Stimulated activated memory B cell treated with anti-CD40 and anti-IgM and Interleukin-4, amounts not matched to agents 10 μg/mL and 1 μg/mL and 100 μg/mL, for 72 hours (primary cell): ENCODE data around the gene EEF1B2.
"Not testable (repeated sequence)": the region's sequence is repeated elsewhere in the genome, so short reads cannot be mapped to it uniquely, and the experiment has no call there.

ENCODE experiments used
- ATAC-seq: fragments of 150-1000 bp; cut with Tn5 transposase; 2 replicates; pipeline ENCODE4 v1.10.0; 2021
- H3K27ac Mint-ChIP-seq: one replicate; pipeline ENCODE4 v1.8.0; 2022; ENCODE audit warnings: mild to moderate bottlenecking, mixed read lengths
- H3K27me3 Mint-ChIP-seq: one replicate; pipeline ENCODE4 v1.8.0; 2022; ENCODE audit warnings: mixed read lengths
- H3K36me3 Mint-ChIP-seq: one replicate; pipeline ENCODE4 v1.8.0; 2022; ENCODE audit warnings: mixed read lengths
- H3K4me1 Mint-ChIP-seq: one replicate; pipeline ENCODE4 v1.8.0; 2022; ENCODE audit warnings: mixed read lengths
- H3K4me3 Mint-ChIP-seq: one replicate; pipeline ENCODE4 v1.8.0; 2022; ENCODE audit warnings: mild to moderate bottlenecking, moderate library complexity, mixed read lengths
- H3K9me3 Mint-ChIP-seq: one replicate; pipeline ENCODE4 v1.8.0; 2022; ENCODE audit warnings: mixed read lengths

The EEF1B2 gene

DNA sequence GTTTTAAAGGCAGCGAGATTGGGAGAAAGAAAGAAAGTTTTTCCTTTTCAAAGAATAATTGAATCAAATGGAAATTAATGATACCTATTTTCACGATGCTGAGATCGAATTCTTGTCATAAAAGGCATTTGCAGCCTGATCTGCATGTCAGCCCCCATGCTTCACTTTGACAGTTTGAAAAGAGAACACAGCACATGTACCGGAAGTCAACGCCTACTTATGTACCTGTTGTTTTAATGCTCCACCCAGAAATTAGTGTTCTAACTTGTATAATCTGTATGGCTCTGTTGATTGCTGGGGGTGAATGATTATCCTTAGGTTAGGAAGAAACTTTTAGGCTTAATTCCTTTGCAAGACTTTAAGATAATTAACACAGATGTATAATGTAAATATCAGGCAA, 31.0 kb downstream of the EEF1B2 start:
- no peaks in the 10 kb centered on the region for H3K36me3 Mint-ChIP-seq
- H3K27ac Mint-ChIP-seq: no peak overlapping the region
- ATAC-seq: no peak
- H3K9me3 Mint-ChIP-seq: no peaks in the 10 kb centered on the region
- no peak overlapping the region for H3K4me3 Mint-ChIP-seq
- no peaks in the 10 kb centered on the region for H3K4me1 Mint-ChIP-seq
- H3K27me3 Mint-ChIP-seq: peaks cover 15% of the 10 kb centered on the region

GRCh38 chr2:206192157-206192556, 32.5 kb downstream of the EEF1B2 start:
- Mint-ChIP-seq H3K36me3 (no peaks in the 10 kb centered on the region), H3K27me3 (peaks cover 25% of the 10 kb centered on the region), H3K27ac (no peak overlapping the region), H3K9me3 (no peaks in the 10 kb centered on the region), H3K4me1 (no peaks in the 10 kb centered on the region), H3K4me3 (no peak overlapping the region)
- ATAC-seq: no peak

DNA sequence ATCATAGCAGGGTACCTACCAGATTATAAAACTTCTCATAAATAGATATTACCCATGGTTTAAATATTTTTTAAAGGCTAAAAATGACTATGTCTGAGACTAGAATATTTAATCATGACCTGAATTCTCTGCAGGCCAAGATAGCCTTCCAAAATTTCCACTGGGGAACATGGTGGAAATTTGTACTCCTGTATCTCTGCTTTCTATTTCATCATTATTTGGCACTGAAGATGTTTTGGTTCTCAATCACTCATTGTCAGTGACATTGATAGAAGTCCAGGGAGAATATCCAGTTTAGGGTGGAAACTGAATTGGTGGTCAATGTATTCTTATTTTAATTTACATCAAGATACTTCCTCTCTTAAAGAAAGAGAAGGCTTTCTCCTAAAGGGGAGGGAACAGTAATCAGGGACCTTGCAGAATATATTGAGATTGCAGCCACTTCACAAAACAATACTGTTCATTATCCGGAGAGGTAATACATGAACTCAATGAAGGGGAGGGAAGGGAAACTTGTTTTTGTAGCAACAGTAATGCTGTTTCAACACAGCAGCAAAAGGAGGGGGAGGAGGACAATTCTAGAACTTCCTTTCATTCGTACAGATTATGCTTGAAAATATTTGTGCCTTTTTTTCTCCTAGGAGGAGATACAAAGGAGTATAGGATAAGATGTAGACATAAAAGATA, 34.1 kb downstream of the EEF1B2 start:
- Mint-ChIP-seq H3K36me3 (no peaks in the 10 kb centered on the region), H3K4me1 (no peaks in the 10 kb centered on the region), H3K27ac (no peak overlapping the region), H3K4me3 (no peak overlapping the region), H3K9me3 (no peaks in the 10 kb centered on the region), H3K27me3 (peaks cover 34% of the 10 kb centered on the region)
- ATAC-seq: no peak

- ATAC-seq: no peak
- Mint-ChIP-seq H3K4me3 (no peak overlapping the region), H3K36me3 (no peaks in the 10 kb centered on the region), H3K9me3 (peaks cover 2% of the 10 kb centered on the region), H3K27me3 (peaks cover 31% of the 10 kb centered on the region), H3K4me1 (no peaks in the 10 kb centered on the region), H3K27ac (no peak overlapping the region)
Observed at GRCh38 chr2:206198677-206199076, 39.0 kb downstream of the EEF1B2 start.

- H3K27me3 Mint-ChIP-seq: peaks cover 28% of the 10 kb centered on the region
- H3K4me1 Mint-ChIP-seq: no peaks in the 10 kb centered on the region
- H3K36me3 Mint-ChIP-seq: no peaks in the 10 kb centered on the region
- peaks cover 2% of the 10 kb centered on the region for H3K9me3 Mint-ChIP-seq
- ATAC-seq: no peak
- no peak overlapping the region for H3K27ac Mint-ChIP-seq
- H3K4me3 Mint-ChIP-seq: no peak overlapping the region
Observed at GRCh38 chr2:206201075-206201848, 41.6 kb downstream of the EEF1B2 start.

DNA sequence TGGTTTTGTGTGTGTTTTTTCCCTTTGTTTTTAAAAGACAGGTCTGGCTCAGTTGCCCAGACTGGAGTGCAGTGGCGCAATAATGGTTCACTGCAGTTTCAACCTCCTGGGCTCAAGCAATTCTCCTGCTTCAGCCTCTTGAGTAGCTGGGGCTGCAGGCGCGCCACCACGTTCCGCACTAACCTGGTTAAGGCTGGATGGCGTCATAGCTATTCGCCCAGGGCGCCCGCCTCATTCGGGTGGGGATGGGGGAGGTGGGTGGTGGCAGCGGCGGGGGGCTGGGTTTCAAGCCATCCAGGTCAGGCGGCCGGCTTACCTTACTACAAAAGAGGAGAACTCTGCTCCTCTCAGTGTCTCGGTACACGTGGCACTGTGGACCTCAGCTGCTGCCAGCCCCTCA, 42.8 kb downstream of the EEF1B2 start:
- no peak for ATAC-seq
- H3K4me3 Mint-ChIP-seq: no peak overlapping the region
- no peaks in the 10 kb centered on the region for H3K36me3 Mint-ChIP-seq
- peaks cover 16% of the 10 kb centered on the region for H3K27me3 Mint-ChIP-seq
- H3K27ac Mint-ChIP-seq: no peak overlapping the region
- H3K4me1 Mint-ChIP-seq: no peaks in the 10 kb centered on the region
- H3K9me3 Mint-ChIP-seq: peaks cover 2% of the 10 kb centered on the region

DNA sequence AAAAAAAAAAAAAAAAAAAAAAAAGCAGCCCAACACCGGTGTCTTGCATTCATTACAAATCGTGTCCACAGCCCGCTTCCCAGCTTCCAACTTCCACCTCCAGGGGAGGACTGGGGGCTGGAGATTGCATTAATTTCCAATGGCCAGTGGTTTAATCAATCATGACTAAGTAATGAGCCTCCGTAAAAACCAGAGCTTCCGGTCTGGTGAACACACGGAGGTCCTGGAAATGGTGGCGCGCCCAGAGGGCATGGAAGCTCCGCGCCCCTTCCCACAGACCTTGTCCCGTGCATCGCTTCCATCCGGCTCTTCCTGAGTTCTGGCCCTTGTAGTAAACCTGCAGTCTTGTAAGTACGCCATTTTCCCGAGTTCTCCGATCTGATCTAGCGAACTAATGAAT, 43.6 kb downstream of the EEF1B2 start:
- no peak for ATAC-seq
- Mint-ChIP-seq H3K27me3 (peaks cover 8% of the 10 kb centered on the region), H3K4me1 (no peaks in the 10 kb centered on the region), H3K9me3 (peaks cover 2% of the 10 kb centered on the region), H3K27ac (no peak overlapping the region), H3K36me3 (no peaks in the 10 kb centered on the region), H3K4me3 (no peak overlapping the region)

DNA sequence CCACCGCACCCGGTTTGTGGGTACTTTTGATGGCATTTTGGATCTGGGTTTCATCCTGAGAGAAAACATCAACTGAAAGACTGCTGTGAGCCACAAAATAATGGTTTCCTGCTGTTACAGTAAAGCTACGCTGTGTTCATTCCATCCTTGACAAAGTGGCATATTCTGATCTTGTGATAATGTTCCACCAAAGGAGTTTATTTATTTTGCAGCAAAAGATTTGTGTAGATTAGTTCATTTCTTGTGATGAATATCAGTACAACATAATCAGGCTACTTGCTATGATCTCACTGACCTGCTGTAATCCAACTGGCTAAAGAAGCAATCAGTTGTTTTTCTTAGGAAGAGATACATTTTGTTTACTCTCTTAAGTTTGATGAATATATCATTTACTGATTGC, 45.0 kb downstream of the EEF1B2 start:
- Mint-ChIP-seq H3K27me3 (peaks cover 8% of the 10 kb centered on the region), H3K36me3 (no peaks in the 10 kb centered on the region), H3K27ac (no peak overlapping the region), H3K9me3 (peaks cover 2% of the 10 kb centered on the region), H3K4me3 (no peak overlapping the region), H3K4me1 (no peaks in the 10 kb centered on the region)
- ATAC-seq: no peak

- not testable (repeated sequence) for H3K36me3 Mint-ChIP-seq, H3K4me1 Mint-ChIP-seq, ATAC-seq, H3K27me3 Mint-ChIP-seq, H3K27ac Mint-ChIP-seq, H3K4me3 Mint-ChIP-seq, H3K9me3 Mint-ChIP-seq
Observed at GRCh38 chr2:206207316-206207715, 47.6 kb downstream of the EEF1B2 start.

- H3K4me1 Mint-ChIP-seq: no peaks in the 10 kb centered on the region
- H3K27me3 Mint-ChIP-seq: peaks cover under 1% of the 10 kb centered on the region
- no peak overlapping the region for H3K4me3 Mint-ChIP-seq
- ATAC-seq: no peak
- no peak overlapping the region for H3K27ac Mint-ChIP-seq
- H3K36me3 Mint-ChIP-seq: no peaks in the 10 kb centered on the region
- H3K9me3 Mint-ChIP-seq: no peaks in the 10 kb centered on the region
Observed at GRCh38 chr2:206208900-206209299, 49.2 kb downstream of the EEF1B2 start.

GRCh38 chr2:206211657-206212255, 52.1 kb downstream of the EEF1B2 start:
- Mint-ChIP-seq H3K9me3 (no peaks in the 10 kb centered on the region), H3K4me3 (no peak overlapping the region), H3K4me1 (no peaks in the 10 kb centered on the region), H3K27me3 (peaks cover 16% of the 10 kb centered on the region), H3K27ac (no peak overlapping the region), H3K36me3 (no peaks in the 10 kb centered on the region)
- no peak for ATAC-seq
